Stimulated activated CD8-positive, alpha-beta memory T cell treated with anti-CD3 and anti-CD28 coated beads, Interleukin-7, amount 100 ng/mL, for 48 hours (primary cell): Measurements from ENCODE around the gene TRABD2B.

Experiments
- DNase-seq, 2 donors: peaks; one replicate each; pipeline ENCODE4 v3.0.0-alpha.2; 2020; ENCODE audit warnings: low read depth in 1 of 2; ENCODE audit errors: extremely low read depth in 1 of 2

The TRABD2B gene

GRCh38 chr1:47886141-47886540 is 111.0 kb downstream of the TRABD2B start:
- no peak for DNase-seq

GRCh38 chr1:47885062-47885830 is 111.9 kb downstream of the TRABD2B start:
- DNase-seq = no peak

GRCh38 chr1:47883963-47884362 is 113.2 kb downstream of the TRABD2B start:
- DNase-seq = no peak

GRCh38 chr1:47881505-47882442 is 115.4 kb downstream of the TRABD2B start:
- no peak for DNase-seq

- DNase-seq = no peak
These were observed 120.6 kb downstream of the TRABD2B start for GRCh38 chr1:47876587-47876963.

- DNase-seq = no peak
These were observed 121.2 kb downstream of the TRABD2B start for GRCh38 chr1:47875831-47876586.

GRCh38 chr1:47875036-47875435 is 122.1 kb downstream of the TRABD2B start:
- no peak for DNase-seq

GRCh38 chr1:47873337-47873736 is 123.8 kb downstream of the TRABD2B start:
- DNase-seq = no peak

GRCh38 chr1:47872886-47873285 is 124.3 kb downstream of the TRABD2B start:
- no peak for DNase-seq

GRCh38 chr1:47871799-47872353 is 125.3 kb downstream of the TRABD2B start:
- no peak for DNase-seq

GRCh38 chr1:47870946-47871676 is 126.1 kb downstream of the TRABD2B start:
- no peak for DNase-seq

GRCh38 chr1:47870480-47870879 is 126.7 kb downstream of the TRABD2B start:
- no peak for DNase-seq

- no peak for DNase-seq
These were observed 128.9 kb downstream of the TRABD2B start for GRCh38 chr1:47868348-47868676.

- no peak for DNase-seq
These were observed 129.5 kb downstream of the TRABD2B start for GRCh38 chr1:47867438-47868347.

- no peak for DNase-seq
These were observed 130.4 kb downstream of the TRABD2B start for GRCh38 chr1:47866601-47867437.

GRCh38 chr1:47865881-47866535 is 131.2 kb downstream of the TRABD2B start:
- DNase-seq = no peak

- DNase-seq = no peak
These were observed 138.0 kb downstream of the TRABD2B start for GRCh38 chr1:47859092-47859743.
